HUES64 (cell line): ENCODE measurements around the gene PDE4D.
A peak's percentile ranks its signal among the peaks of the same experiment; 100 is the strongest.

Experiments used
- H3K27ac ChIP-seq: 2 replicates; pipeline ENCODE4 v1.7.0; 2013; ENCODE audit warnings: low read depth, low read length, inconsistent platforms
- H3K27me3 ChIP-seq: 2 replicates; pipeline ENCODE4 v1.6.1; 2013; ENCODE audit warnings: mild to moderate bottlenecking, low read length; ENCODE audit not compliant: insufficient read depth
- H3K36me3 ChIP-seq: 2 replicates; pipeline ENCODE4 v1.6.1; 2013; ENCODE audit warnings: mild to moderate bottlenecking, low read length; ENCODE audit not compliant: insufficient read depth
- H3K4me1 ChIP-seq: 2 replicates; pipeline ENCODE4 v1.6.1; 2013; ENCODE audit warnings: mild to moderate bottlenecking, low read length, moderate library complexity; ENCODE audit not compliant: insufficient read depth
- H3K4me3 ChIP-seq: 2 replicates; pipeline ENCODE4 v1.5.1; 2013; ENCODE audit warnings: mild to moderate bottlenecking, low read length, moderate library complexity
- H3K9ac ChIP-seq: 2 replicates; pipeline ENCODE4 v1.6.1; 2013; ENCODE audit warnings: mild to moderate bottlenecking, low read depth, low read length
- H3K9me3 ChIP-seq: 2 replicates; pipeline ENCODE4 v1.6.1; 2013; ENCODE audit warnings: low read depth, low read length; ENCODE audit not compliant: insufficient read depth
- WGBS: fragments of 150-250, 120-280 bp; methylation state at CpG from one replicate; pipeline ENCODE4 v1.1.7; 2013; ENCODE audit warnings: missing lambda C conversion rate; 5-methylcytosine and 5-hydroxymethylcytosine counted together

Gene PDE4D

GRCh38 chr5:59279979-59280378 is 613.5 kb downstream of the PDE4D start:
- no CpG with 5 or more reads among the region's 2 CpGs for WGBS
- Histone ChIP-seq H3K27me3 (no peaks in the 10 kb centered on the region), H3K9ac (no peak overlapping the region), H3K9me3 (no peaks in the 10 kb centered on the region), H3K4me3 (no peak overlapping the region), H3K36me3 (no peaks in the 10 kb centered on the region), H3K27ac (no peak overlapping the region), H3K4me1 (peaks cover 12% of the 10 kb centered on the region)

GRCh38 chr5:59276917-59277372 is 616.6 kb downstream of the PDE4D start:
- H3K4me3 ChIP-seq, result no peak overlapping the region
- 84% methylated on average over 5 of the region's 5 CpGs for WGBS
- no peaks in the 10 kb centered on the region for H3K36me3 ChIP-seq
- no peak overlapping the region for H3K27ac ChIP-seq
- H3K9ac ChIP-seq, result no peak overlapping the region
- peaks cover 14% of the 10 kb centered on the region for H3K4me1 ChIP-seq
- H3K27me3 ChIP-seq, result no peaks in the 10 kb centered on the region
- no peaks in the 10 kb centered on the region for H3K9me3 ChIP-seq

DNA sequence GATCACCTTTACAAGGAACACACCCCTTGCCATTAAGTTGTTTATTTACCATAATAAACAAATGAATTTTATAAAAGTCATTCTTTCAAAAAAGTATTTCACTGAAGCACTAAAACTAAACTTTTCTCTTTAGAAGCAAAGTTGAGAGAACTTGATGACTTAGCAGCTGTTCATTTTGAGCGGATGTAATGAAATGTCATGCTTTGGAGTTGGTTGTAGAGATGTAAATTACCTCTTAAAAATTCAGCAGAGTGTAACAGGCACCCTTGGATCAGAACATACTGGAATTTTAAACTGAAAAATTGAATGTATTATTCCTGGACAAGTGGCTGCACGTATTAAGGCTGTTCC is 617.2 kb downstream of the PDE4D start:
- no peaks in the 10 kb centered on the region for H3K9me3 ChIP-seq
- WGBS, result 80% methylated on average over 2 of the region's 2 CpGs
- peak overlapping the region; percentile 53 for H3K4me3 ChIP-seq
- no peaks in the 10 kb centered on the region for H3K36me3 ChIP-seq
- no peak overlapping the region for H3K9ac ChIP-seq
- H3K27ac ChIP-seq, result no peak overlapping the region
- H3K27me3 ChIP-seq, result no peaks in the 10 kb centered on the region
- peaks cover 14% of the 10 kb centered on the region for H3K4me1 ChIP-seq

GRCh38 chr5:59275510-59276324 is 617.8 kb downstream of the PDE4D start:
- WGBS, result 10% methylated on average over 15 of the region's 16 CpGs
- Histone ChIP-seq H3K4me3 (peak overlapping the region; percentile 53), H3K27ac (no peak overlapping the region; the same call in 1 of the 2 replicates)

GRCh38 chr5:59275170-59275509 is 618.4 kb downstream of the PDE4D start:
- Histone ChIP-seq H3K27ac (no peak overlapping the region), H3K4me3 (peak overlapping the region; percentile 53), H3K36me3 (no peaks in the 10 kb centered on the region), H3K9me3 (no peaks in the 10 kb centered on the region), H3K4me1 (peaks cover 14% of the 10 kb centered on the region), H3K27me3 (no peaks in the 10 kb centered on the region), H3K9ac (no peak overlapping the region)
- WGBS, result 80% methylated on average over 1 of the region's 5 CpGs

More at GRCh38 chr5:59275510-59276324, 617.8 kb downstream of the PDE4D start:
- no peak overlapping the region for H3K9ac ChIP-seq
- H3K27me3 ChIP-seq, result no peaks in the 10 kb centered on the region
- peaks cover 14% of the 10 kb centered on the region for H3K4me1 ChIP-seq
- H3K36me3 ChIP-seq, result no peaks in the 10 kb centered on the region
- no peaks in the 10 kb centered on the region for H3K9me3 ChIP-seq

GRCh38 chr5:59274106-59274636 is 619.4 kb downstream of the PDE4D start:
- no peak overlapping the region for H3K4me3 ChIP-seq
- no peaks in the 10 kb centered on the region for H3K27me3 ChIP-seq

DNA sequence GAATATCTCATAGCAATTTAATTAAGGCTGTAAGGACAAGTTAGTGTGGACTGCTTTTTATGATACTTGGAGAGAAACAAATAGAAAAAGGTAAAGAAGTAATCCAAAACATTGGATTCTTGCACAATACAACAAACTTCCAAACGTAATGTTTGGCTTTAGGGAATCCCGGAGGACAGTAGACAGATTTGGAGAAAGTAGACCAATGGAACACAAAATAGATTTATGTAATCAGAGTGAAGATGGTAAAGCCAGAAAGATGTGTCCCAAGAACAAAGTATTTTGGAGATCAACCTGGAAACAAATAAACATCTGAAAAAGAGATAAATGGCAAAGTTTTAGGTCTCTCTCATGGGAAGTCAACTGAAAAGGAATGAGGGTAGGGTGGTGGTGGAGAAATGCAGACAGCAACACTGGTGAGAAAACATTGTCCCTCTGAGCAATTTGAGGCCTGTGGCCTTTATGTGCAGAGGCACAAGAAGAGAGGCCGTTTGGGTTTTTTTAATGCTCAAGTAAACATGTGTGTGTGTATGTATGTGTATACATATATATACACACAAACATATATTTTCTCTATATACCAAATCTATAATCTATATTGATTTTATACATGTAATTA is 620.6 kb downstream of the PDE4D start:
- Histone ChIP-seq H3K4me3 (no peak overlapping the region), H3K27ac (no peak overlapping the region), H3K4me1 (peaks cover 14% of the 10 kb centered on the region), H3K9me3 (no peaks in the 10 kb centered on the region), H3K9ac (no peak overlapping the region), H3K36me3 (no peaks in the 10 kb centered on the region), H3K27me3 (no peaks in the 10 kb centered on the region)
- WGBS, result 96% methylated on average over 3 of the region's 3 CpGs

More at GRCh38 chr5:59274106-59274636, 619.4 kb downstream of the PDE4D start:
- Histone ChIP-seq H3K36me3 (no peaks in the 10 kb centered on the region), H3K9me3 (no peaks in the 10 kb centered on the region), H3K9ac (no peak overlapping the region), H3K4me1 (peaks cover 14% of the 10 kb centered on the region), H3K27ac (no peak overlapping the region)
- 84% methylated on average over 3 of the region's 4 CpGs for WGBS

DNA sequence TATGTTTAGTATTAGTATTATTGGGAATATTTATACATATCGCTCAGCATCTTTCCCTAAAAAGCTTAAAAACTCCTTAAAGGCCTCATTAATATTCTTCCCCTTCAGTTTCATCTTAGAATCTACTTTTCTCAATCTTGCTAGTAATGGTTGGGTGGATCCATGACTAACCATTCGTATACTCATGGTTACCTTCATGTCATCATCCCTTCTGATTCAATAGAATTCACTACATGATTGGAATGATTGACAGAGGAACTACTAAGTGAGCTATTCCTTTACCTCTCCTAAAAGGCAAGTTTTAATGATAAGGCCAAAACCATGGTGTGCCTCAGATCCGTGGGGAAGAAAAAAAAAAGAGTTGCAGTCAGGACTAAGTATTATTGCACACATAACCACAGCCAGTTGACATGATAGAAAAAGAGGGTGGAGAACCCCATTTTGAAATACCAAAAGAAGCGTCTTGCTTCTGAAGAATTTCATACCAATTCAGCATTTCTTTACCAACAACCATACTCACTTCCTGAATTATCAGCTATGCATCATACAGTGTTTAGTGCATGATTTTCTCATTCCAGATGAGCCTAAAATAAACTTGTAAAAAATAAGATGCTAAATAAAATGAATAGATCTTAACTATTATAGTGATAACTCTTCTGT is 624.6 kb downstream of the PDE4D start:
- H3K9ac ChIP-seq, result no peak overlapping the region
- H3K9me3 ChIP-seq, result no peaks in the 10 kb centered on the region
- H3K4me3 ChIP-seq, result no peak overlapping the region
- H3K4me1 ChIP-seq, result peaks cover 8% of the 10 kb centered on the region; the same call in 1 of the 2 replicates
- H3K27ac ChIP-seq, result no peak overlapping the region
- no peaks in the 10 kb centered on the region for H3K36me3 ChIP-seq
- H3K27me3 ChIP-seq, result no peaks in the 10 kb centered on the region
- 92% methylated on average over 1 of the region's 4 CpGs for WGBS

- Histone ChIP-seq H3K27me3 (no peaks in the 10 kb centered on the region), H3K36me3 (no peaks in the 10 kb centered on the region), H3K27ac (no peak overlapping the region), H3K4me1 (peaks cover 8% of the 10 kb centered on the region; the same call in 1 of the 2 replicates), H3K9me3 (no peaks in the 10 kb centered on the region), H3K4me3 (no peak overlapping the region), H3K9ac (no peak overlapping the region)
- WGBS, result 100% methylated on average over 1 of the region's 1 CpG
These were observed 626.5 kb downstream of the PDE4D start for GRCh38 chr5:59267033-59267432.

DNA sequence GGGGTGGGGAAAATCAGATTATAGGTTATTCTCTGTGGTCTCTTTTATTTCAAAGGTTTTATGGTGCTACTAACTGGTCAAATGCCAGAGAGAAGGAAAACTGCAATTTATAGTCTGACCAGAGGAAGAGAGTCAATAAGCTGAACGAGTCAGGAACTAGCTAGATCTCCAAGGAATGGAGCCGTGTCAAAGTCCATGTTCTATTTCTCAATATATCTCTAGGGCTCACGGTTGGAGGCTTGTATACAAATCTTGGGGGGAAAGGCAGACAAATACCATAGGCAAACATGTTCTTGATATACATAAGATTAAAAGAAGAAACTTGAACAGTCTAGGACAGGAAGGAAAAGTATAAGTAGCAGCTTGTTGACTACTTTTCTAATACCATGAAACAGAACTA is 627.1 kb downstream of the PDE4D start:
- Histone ChIP-seq H3K9me3 (no peaks in the 10 kb centered on the region), H3K4me3 (no peak overlapping the region), H3K27me3 (no peaks in the 10 kb centered on the region), H3K9ac (no peak overlapping the region), H3K27ac (no peak overlapping the region), H3K36me3 (no peaks in the 10 kb centered on the region), H3K4me1 (peaks cover 8% of the 10 kb centered on the region; the same call in 1 of the 2 replicates)
- WGBS, result 87% methylated on average over 2 of the region's 3 CpGs
